ENCODE data around the gene TPR.

DNA sequence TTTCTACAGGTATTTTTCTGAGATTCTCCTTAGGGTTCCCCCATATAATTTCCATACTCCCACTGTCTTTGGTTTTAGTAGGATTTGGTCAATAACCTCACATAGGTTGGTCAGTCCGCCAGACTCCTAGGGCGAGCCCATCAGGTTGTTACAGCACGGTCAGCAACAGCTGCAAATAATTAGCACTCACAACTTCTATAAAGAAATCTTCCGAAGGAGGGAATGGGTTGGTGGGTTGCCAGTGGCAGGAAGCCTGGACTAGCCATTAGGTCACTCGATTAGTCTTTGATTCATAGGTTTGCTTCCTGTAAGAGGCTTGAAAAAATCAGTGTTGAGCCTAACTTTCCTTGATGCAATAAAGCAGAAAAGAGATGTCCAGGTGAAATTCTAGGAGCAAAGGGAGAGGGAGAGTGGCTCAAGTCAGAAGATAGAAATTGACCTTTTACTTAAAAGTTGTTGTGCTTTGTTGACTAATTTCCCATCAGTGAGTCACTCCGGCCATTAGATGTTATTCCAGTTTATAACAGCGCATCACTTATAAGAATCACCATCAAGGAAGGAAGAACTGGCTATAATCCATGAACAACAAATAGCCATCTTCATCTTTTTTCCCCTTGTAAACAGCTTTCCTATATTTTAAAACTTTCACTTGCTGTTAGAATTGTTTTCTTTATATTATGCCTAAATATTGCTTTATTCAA lies 88.3 kb downstream of the TPR start:
- no peak for TF ChIP-seq POLR2A (IDR thresholded peaks at IDR 0.05)
- no peak for TF ChIP-seq POLR2AphosphoS5 (IDR thresholded peaks at IDR 0.05)
- TF ChIP-seq EP300 (IDR thresholded peaks at IDR 0.05) = no peak
- TF ChIP-seq, protein P1, sequence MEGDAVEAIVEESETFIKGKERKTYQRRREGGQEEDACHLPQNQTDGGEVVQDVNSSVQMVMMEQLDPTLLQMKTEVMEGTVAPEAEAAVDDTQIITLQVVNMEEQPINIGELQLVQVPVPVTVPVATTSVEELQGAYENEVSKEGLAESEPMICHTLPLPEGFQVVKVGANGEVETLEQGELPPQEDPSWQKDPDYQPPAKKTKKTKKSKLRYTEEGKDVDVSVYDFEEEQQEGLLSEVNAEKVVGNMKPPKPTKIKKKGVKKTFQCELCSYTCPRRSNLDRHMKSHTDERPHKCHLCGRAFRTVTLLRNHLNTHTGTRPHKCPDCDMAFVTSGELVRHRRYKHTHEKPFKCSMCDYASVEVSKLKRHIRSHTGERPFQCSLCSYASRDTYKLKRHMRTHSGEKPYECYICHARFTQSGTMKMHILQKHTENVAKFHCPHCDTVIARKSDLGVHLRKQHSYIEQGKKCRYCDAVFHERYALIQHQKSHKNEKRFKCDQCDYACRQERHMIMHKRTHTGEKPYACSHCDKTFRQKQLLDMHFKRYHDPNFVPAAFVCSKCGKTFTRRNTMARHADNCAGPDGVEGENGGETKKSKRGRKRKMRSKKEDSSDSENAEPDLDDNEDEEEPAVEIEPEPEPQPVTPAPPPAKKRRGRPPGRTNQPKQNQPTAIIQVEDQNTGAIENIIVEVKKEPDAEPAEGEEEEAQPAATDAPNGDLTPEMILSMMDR (IDR thresholded peaks at IDR 0.05) = no peak
